BE2C (cell line): ENCODE data around the gene SLC28A1.

Source experiments
- DNase-seq: peaks from one replicate; pipeline ENCODE4 v3.0.0-alpha.2; 2020
- H3K27me3 ChIP-seq: fragments of 250-450 bp; sonication (Bioruptor Pico); 2 replicates; pipeline ENCODE4 v1.5.1; 2020; ENCODE audit warnings: mild to moderate bottlenecking
- H3K36me3 ChIP-seq: fragments of 250-450 bp; sonication (Bioruptor Pico); 2 replicates; pipeline ENCODE4 v1.5.1; 2020; ENCODE audit warnings: mild to moderate bottlenecking
- H3K4me1 ChIP-seq: fragments of 250-450 bp; sonication (Bioruptor Pico); 2 replicates; pipeline ENCODE4 v1.5.1; 2020
- H3K4me3 ChIP-seq: 2 replicates; pipeline ENCODE4 v1.5.1; 2011; ENCODE audit warnings: low read depth, low read length
- H3K9me3 ChIP-seq: fragments of 250-450 bp; sonication (Bioruptor Pico); 2 replicates; pipeline ENCODE4 v1.5.1; 2020
- CTCF ChIP-seq: IDR thresholded peaks from 2 replicates; pipeline ENCODE4 v1.5.1; 2012; ENCODE audit warnings: mild to moderate bottlenecking, low read depth, low read length

The SLC28A1 gene

GRCh38 chr15:84864444-84864795 is 20.0 kb upstream of the SLC28A1 start:
- H3K4me3 ChIP-seq: no peak overlapping the region
- no peaks in the 10 kb centered on the region for H3K4me1 ChIP-seq
- no peaks in the 10 kb centered on the region for H3K36me3 ChIP-seq
- no peak for DNase-seq
- no peak for TF ChIP-seq CTCF
- H3K9me3 ChIP-seq: no peaks in the 10 kb centered on the region
- H3K27me3 ChIP-seq: no peaks in the 10 kb centered on the region

- TF ChIP-seq CTCF: no peak
- no peaks in the 10 kb centered on the region for H3K9me3 ChIP-seq
- no peak overlapping the region for H3K4me3 ChIP-seq
- H3K27me3 ChIP-seq: no peaks in the 10 kb centered on the region
- no peaks in the 10 kb centered on the region for H3K4me1 ChIP-seq
- no peaks in the 10 kb centered on the region for H3K36me3 ChIP-seq
- DNase-seq: no peak
These were observed 19.3 kb upstream of the SLC28A1 start for GRCh38 chr15:84865074-84865569.

- H3K4me3 ChIP-seq: no peak overlapping the region
- no peak for TF ChIP-seq CTCF
- H3K4me1 ChIP-seq: peaks cover 5% of the 10 kb centered on the region
- H3K36me3 ChIP-seq: no peaks in the 10 kb centered on the region
- DNase-seq: no peak
- H3K9me3 ChIP-seq: no peaks in the 10 kb centered on the region
- no peaks in the 10 kb centered on the region for H3K27me3 ChIP-seq
These were observed 16.2 kb upstream of the SLC28A1 start for GRCh38 chr15:84868037-84868880.

- no peak for TF ChIP-seq CTCF
- H3K36me3 ChIP-seq: no peaks in the 10 kb centered on the region
- no peak for DNase-seq
- no peaks in the 10 kb centered on the region for H3K27me3 ChIP-seq
- peaks cover 5% of the 10 kb centered on the region for H3K4me1 ChIP-seq
- H3K4me3 ChIP-seq: no peak overlapping the region
- no peaks in the 10 kb centered on the region for H3K9me3 ChIP-seq
These were observed 15.0 kb upstream of the SLC28A1 start for GRCh38 chr15:84869510-84869909.

GRCh38 chr15:84871428-84871985 is 13.0 kb upstream of the SLC28A1 start:
- Histone ChIP-seq H3K27me3 (no peaks in the 10 kb centered on the region), H3K4me1 (peaks cover 8% of the 10 kb centered on the region), H3K4me3 (no peak overlapping the region), H3K36me3 (no peaks in the 10 kb centered on the region), H3K9me3 (no peaks in the 10 kb centered on the region)
- DNase-seq: no peak
- no peak for TF ChIP-seq CTCF
